GM12892 (cell line): ENCODE data around the gene PTK6.

ENCODE experiments used
- POLR2A ChIP-seq: IDR thresholded peaks from 2 replicates; pipeline ENCODE4 v1.6.1; 2011; ENCODE audit warnings: low read depth, low read length, control low read depth
- POLR2AphosphoS5 ChIP-seq: IDR thresholded peaks from 2 replicates; pipeline ENCODE4 v1.6.1; 2011; ENCODE audit warnings: low read depth, low read length, control low read depth
- TAF1 ChIP-seq: IDR thresholded peaks from 2 replicates; pipeline ENCODE4 v1.6.1; 2011; ENCODE audit warnings: low read depth, mild to moderate bottlenecking, control low read depth, low read length, borderline replicate concordance

GRCh38 chr20:63517376-63518309 lies 19.5 kb downstream of the PTK6 start:
- TF ChIP-seq POLR2AphosphoS5 (no peak), TAF1 (no peak), POLR2A (no peak)
